Hypothalamus (tissue), 51 donors: ENCODE measurements around the gene CDRT4.

ENCODE experiments used
- DNase-seq, 51 donors: peaks; one replicate each; lab custom pipeline; 2025; lab: John Stamatoyannopoulos, UW

CDRT4 gene

DNA sequence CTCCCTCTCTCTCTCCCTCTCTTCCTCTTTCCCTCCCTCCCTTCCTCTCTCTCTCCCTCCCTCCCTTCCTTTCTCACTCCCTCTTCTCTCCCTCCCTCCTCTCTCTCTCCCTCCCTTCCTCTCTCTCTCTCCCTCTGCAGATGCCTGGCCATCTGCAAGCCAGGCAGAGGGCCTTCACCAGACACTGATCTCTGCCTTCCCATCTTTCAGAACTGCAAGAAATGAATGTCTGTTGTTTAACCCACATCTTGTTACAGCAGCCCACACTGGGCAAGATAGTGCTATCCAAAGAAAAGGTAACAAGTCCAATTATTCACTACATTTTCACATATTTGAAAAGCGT is 26.2 kb upstream of the CDRT4 start:
- no peak for DNase-seq

GRCh38 chr17:15492791-15493692 is 25.6 kb upstream of the CDRT4 start:
- DNase-seq: no peak

DNA sequence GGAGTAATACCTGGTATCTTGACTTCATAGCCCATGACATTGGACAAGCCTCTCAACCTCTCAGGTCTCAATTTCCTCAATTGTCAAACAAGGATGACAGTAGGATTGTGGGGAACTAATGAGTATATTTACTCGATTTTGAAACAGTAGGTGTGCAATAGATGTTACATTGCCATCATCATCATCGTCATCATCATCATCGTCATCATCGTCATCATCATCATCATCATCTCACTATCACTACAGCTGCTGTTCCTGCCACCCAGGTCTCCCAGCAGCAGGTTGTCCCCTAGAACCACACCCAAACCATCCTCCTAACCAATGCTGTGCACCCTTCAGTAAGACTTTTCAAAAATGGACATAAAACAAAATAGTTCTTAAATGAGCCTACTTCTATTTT is 24.8 kb upstream of the CDRT4 start:
- no peak for DNase-seq

DNA sequence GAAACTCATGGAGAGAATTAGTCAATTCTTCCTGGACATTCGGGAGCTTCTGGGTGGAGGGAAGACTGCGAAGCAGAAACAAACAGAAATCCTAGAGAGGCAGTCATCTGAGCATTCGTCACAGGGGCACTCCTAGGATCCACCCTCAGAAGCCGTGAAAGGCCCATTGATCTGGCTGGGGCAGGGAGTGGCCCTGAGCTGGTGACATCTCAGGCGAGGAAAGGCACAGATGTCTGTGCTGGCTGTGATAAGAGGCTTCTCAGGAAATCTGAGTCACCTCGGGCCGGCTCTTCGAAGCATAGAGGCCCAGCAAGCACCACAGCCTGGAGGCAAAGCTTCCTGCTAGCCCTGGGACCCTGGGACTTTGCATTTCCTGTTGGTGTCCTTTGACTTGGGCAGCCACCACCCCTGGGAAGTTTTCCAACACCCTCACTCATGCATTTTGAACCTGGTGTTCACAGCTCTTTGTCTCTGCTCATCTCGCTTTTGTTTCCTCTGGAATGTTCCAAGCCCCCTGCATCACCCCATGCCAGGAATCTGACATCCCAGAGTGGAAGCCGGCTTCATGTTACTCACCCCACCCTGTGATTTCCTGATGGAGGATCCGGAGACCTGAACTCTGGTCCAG is 23.3 kb upstream of the CDRT4 start:
- DNase-seq: peak in 36 of 51 donors; percentile 4 to 82 (median 54)

GRCh38 chr17:15488557-15488956 is 21.1 kb upstream of the CDRT4 start:
- no peak for DNase-seq

DNA sequence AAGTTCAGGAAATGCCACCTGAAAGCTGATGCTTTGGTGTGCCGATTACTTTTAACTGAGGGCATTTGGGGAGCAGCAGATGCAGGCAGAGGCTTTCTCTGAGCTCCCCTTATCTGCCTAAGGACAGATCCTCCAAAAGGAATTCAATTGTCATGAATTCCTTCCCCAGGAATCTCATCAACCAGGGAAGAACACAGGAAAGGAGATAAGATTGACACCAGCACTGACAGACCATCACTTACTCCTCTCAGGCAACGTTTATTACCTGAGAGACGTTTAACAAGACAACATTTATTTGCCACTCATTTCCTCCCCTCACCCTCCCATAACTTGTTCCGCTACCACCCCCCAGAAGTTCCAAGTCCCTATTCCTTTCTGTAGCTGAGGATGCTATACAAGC is 17.6 kb upstream of the CDRT4 start:
- no peak for DNase-seq

GRCh38 chr17:15483431-15483830 is 16.0 kb upstream of the CDRT4 start:
- no peak for DNase-seq

GRCh38 chr17:15482476-15482875 is 15.1 kb upstream of the CDRT4 start:
- no peak for DNase-seq

DNA sequence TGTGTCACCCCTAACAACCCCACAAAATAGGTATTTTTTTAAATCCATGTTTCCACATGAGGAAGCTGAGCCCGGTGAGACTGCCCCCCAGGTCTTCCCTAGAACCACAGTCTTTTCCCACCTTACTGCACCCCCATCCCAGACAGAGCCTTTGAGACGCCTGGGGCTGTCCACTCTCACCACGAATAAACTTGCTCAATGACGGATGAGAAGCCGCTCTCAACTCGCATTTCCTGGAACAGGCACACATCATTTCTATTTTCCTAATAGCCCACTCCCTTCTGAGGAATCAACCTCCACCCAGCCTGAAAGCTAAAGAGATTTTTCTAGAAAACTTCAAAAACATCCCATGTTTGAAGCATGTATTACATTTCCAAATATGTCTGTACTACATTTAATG is 14.1 kb upstream of the CDRT4 start:
- no peak for DNase-seq

- DNase-seq: no peak
Observed at GRCh38 chr17:15480204-15480603, 12.8 kb upstream of the CDRT4 start.

DNA sequence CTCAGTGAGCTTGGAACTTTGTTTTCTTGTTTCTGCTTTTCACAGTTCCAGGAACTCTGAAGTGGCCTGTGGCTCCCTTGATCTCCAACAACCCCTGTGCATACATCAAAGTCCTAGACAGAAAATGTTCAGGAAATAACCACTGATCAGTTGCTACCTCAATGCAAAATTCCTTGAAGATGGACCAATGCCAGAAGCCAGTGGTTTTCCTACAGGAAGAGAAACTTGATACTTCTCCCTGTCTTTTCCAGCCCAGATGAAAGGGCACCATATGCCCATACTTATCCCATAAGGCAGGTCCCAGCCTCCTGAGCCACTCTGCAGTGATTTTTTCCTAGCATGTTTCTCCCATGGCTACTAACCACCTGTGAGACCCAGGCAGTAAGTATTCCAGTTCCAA is 12.3 kb upstream of the CDRT4 start:
- DNase-seq: no peak

DNA sequence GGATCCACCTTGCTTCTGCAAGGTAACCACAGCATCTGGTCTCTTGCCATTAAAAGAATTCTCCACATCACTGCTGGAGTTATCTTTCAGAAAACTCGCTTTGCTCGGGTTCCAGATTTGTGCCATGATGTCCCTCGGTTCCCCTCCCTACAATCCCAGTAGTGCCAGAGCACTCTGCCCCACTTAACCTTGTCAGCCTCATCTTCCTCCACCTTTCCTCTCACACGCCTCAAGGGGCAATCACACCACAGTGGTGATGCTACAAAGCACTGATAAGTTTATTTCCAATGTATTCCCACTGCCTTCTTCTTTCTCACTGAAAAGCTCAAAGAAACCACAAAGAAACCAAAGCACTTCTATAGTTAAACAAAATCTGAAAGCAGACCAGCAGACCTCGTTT is 11.4 kb upstream of the CDRT4 start:
- no peak for DNase-seq

DNA sequence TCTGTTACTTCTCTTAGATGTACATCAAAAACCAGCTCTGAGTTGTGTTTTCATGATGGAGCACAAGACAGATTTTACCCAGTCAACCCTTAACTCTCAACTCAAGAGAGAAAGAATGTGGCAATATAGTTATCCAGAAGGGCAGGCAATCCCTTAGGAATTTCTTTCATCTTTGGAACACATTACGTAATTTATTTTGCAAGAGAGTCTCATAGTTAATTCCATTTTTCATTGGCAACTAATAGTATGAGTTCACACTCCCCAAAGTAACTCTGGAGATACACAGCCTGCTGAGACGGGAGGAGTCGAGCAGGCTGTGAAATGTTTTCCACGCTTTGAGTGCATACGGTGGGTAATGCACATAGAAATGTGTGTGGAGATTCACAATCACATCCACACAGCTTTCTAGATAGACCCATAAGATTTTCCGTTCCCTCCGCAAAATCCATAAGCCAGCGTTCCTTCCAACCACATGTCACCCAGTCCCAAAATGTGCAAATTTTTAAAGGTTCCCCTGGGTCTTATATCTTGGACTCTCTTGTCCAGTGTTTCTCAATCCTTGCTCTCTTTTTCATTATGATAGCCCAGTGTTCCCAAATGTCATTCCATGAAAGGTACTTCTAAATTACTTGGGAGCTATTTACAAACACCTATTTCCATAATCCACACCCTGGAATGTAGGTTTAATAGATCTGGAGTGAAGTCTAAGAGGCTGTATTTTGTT is 8.4 kb upstream of the CDRT4 start:
- DNase-seq: no peak

- no peak for DNase-seq
Observed at GRCh38 chr17:15472891-15473290, 5.5 kb upstream of the CDRT4 start.

DNA sequence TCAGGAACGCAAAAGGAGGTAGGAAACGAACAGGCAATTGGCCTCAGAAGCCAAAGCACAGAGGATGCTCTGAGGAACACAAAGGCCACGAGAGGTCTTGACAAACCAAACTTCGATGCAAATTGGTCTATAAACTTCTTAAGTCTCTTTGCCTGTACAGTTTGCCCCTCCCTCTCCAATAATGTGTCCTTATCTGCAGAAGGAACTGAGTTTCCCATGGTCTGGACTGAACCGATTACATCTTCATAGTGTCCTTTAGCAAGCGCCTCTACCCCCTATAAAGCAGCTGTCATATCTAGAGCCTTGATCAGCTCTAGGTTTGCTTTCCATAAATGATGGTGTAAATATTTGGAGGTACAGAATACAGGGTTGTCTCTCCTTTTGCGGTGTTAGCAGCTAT is 3.1 kb upstream of the CDRT4 start:
- no peak for DNase-seq

DNA sequence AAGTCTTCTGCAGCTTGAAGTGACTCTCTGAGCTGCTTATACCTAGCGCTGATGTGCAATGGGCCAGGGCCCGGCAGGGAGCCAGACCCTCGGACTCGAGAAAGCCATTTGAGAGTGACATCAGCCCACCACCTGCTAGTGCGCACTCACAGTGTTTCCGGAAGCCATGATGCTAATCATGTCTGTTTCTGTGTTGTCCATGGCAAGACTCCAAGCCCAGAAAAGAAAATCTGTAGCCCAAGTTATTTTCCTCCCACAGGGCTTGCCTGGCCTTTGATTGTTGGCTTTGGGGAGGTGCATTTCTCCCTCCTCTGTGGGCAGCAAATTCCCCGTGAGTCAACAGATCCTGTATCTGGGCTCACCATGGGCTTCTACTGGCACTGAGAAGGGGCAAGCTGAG is 1.8 kb upstream of the CDRT4 start:
- DNase-seq: no peak

DNA sequence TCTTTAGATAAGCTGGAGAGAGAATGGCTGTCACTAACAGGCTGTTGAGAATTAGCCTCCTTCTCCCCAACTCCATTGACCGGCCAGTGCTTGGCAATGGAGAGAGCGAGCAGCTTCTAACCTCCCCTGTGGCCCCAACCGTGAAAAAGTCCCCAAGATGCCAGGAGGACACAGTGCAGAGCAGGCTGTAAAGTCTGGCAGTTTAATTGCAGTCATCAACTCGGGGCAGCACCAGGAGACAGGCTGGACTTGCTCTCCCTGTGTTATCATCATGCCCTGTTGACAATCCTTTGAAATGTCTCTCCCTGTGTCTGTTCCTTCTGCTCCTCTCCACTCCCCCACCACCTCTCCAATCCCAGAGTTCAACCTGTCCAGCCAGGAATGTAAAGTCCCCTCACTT is 705 bp upstream of the CDRT4 start:
- no peak for DNase-seq

GRCh38 chr17:15466131-15466530 is 1.3 kb downstream of the CDRT4 start:
- no peak for DNase-seq

DNA sequence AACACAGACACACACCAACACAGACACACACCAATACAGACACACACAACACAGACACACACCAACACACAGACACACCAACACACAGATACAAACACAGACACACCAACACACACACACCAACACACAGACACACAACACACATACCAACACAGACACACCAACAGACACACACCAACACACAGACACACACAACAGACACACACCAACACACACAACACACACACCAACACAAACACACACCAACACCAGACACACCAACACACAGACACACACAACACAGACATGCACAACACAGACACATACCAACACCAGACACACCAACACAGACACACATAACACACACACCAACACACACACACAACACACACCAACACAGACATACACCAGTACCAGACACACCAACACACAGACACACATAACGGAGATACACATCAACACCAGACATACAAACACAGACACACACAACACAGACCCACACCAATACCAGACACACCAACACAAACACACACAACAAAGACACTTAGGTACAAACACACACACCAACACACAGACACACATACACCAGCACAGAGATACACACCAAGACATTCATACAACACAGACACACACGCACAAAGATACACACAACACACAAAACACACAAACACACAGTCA is 2.2 kb downstream of the CDRT4 start:
- no peak for DNase-seq

DNA sequence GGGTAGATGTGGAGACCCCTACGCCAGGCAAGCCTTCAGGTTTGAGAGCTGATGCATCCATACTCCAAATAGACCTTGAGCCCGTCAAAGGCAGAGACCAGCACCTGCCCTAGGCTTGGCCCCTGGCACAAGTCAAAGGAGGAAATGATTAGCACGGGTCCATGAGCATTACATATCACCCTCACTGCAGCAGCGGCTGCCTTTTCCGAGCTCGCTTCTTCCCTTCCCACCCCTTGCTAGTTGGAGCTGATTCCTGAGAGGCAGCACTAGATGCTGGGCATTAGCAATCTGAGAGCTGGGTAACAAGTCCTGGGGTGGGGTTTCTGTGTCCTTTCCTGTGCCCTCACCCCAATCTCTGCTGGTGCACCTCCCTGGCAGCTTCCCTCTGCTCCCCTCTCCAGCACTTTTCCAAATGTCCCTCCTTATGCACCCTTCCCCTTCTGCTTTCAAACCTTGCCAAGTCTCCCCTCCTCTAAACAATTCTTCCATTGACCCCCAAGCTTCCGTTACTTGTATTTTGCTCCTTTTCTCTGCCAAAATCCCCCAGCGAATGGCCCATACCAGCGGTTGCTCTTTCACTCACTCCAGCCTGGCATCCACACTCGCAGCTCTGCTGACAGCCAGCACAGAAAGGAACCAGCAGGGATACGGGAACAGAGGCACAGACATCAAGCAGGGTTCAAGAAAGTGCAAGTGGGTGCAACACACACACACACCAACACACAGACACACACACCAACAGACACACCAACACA is 3.0 kb downstream of the CDRT4 start:
- peak in 11 of 51 donors; percentile 6 to 34 (median 14) for DNase-seq
